Activated CD8-positive, alpha-beta memory T cell treated with anti-CD3 and anti-CD28 coated beads for 36 hours (primary cell): Measurements from ENCODE around the gene CTNNA2. TPM values are rescaled to one million over a fixed set of nuclear protein-coding genes. Genes with fewer than 3 reads are reported as not detected.

Source experiments
- CTCF ChIA-PET: fragments of 350-600 bp; sonication (Branson Sonifier 250); formaldehyde crosslinking; loops from one replicate; lab custom pipeline; 2021; ENCODE audit warnings: antibody characterized with exemption; lab: Charles Lee
- POLR2A ChIA-PET: fragments of 350-600 bp; sonication (Branson Sonifier 250); formaldehyde crosslinking; loops from one replicate; lab custom pipeline; 2021; ENCODE audit warnings: antibody characterized with exemption; lab: Charles Lee
- total RNA-seq, 2 experiments: library from RNA; stranded (reverse); gene quantifications; one replicate each; pipeline ENCODE4 v1.2.3, GENCODE V29; 2021

The CTNNA2 gene
- total RNA-seq, 2 experiments from 2014 or later: not detected

GRCh38 chr2:80147690-80148089 is 634.8 kb downstream of the CTNNA2 start:
- POLR2A ChIA-PET: no interaction called here
- CTCF ChIA-PET: no interaction called here

- POLR2A ChIA-PET: no interaction called here
- CTCF ChIA-PET: no interaction called here
Measured at GRCh38 chr2:80148906-80149305, 636.1 kb downstream of the CTNNA2 start.

- ChIA-PET POLR2A (no interaction called here), CTCF (no interaction called here)
Measured at GRCh38 chr2:80149991-80150390, 637.1 kb downstream of the CTNNA2 start.

- POLR2A ChIA-PET: no interaction called here
- CTCF ChIA-PET: no interaction called here
Measured at GRCh38 chr2:80151248-80151647, 638.4 kb downstream of the CTNNA2 start.

GRCh38 chr2:80151651-80152050 is 638.8 kb downstream of the CTNNA2 start:
- ChIA-PET CTCF (no interaction called here), POLR2A (no interaction called here)

GRCh38 chr2:80153151-80153550 is 640.3 kb downstream of the CTNNA2 start:
- ChIA-PET POLR2A (no interaction called here), CTCF (no interaction called here)

GRCh38 chr2:80153768-80154167 is 640.9 kb downstream of the CTNNA2 start:
- CTCF ChIA-PET: no interaction called here

GRCh38 chr2:80154231-80154915 is 641.5 kb downstream of the CTNNA2 start:
- POLR2A ChIA-PET: no interaction called here

More at GRCh38 chr2:80153768-80154167, 640.9 kb downstream of the CTNNA2 start:
- POLR2A ChIA-PET: no interaction called here

GRCh38 chr2:80164375-80164774 is 651.5 kb downstream of the CTNNA2 start:
- POLR2A ChIA-PET: no interaction called here
- CTCF ChIA-PET: no interaction called here

More at GRCh38 chr2:80154231-80154915, 641.5 kb downstream of the CTNNA2 start:
- CTCF ChIA-PET: no interaction called here

- CTCF ChIA-PET: no interaction called here
Measured at GRCh38 chr2:80166483-80167171, 653.8 kb downstream of the CTNNA2 start.

GRCh38 chr2:80167284-80167808 is 654.5 kb downstream of the CTNNA2 start:
- ChIA-PET CTCF (no interaction called here), POLR2A (no interaction called here)

More at GRCh38 chr2:80166483-80167171, 653.8 kb downstream of the CTNNA2 start:
- POLR2A ChIA-PET: no interaction called here

GRCh38 chr2:80168037-80168436 is 655.2 kb downstream of the CTNNA2 start:
- POLR2A ChIA-PET: no interaction called here
- CTCF ChIA-PET: no interaction called here

GRCh38 chr2:80168801-80169200 is 656.0 kb downstream of the CTNNA2 start:
- ChIA-PET POLR2A (no interaction called here), CTCF (no interaction called here)

GRCh38 chr2:80169811-80170594 is 657.2 kb downstream of the CTNNA2 start:
- ChIA-PET CTCF (no interaction called here), POLR2A (no interaction called here)

GRCh38 chr2:80185091-80185490 is 672.2 kb downstream of the CTNNA2 start:
- POLR2A ChIA-PET: no interaction called here

GRCh38 chr2:80186262-80186661 is 673.4 kb downstream of the CTNNA2 start:
- CTCF ChIA-PET: no interaction called here

More at GRCh38 chr2:80185091-80185490, 672.2 kb downstream of the CTNNA2 start:
- CTCF ChIA-PET: no interaction called here

GRCh38 chr2:80187156-80187555 is 674.3 kb downstream of the CTNNA2 start:
- CTCF ChIA-PET: no interaction called here
- POLR2A ChIA-PET: no interaction called here

More at GRCh38 chr2:80186262-80186661, 673.4 kb downstream of the CTNNA2 start:
- POLR2A ChIA-PET: no interaction called here

- ChIA-PET CTCF (no interaction called here), POLR2A (no interaction called here)
Measured at GRCh38 chr2:80190166-80190565, 677.3 kb downstream of the CTNNA2 start.

GRCh38 chr2:80193566-80193965 is 680.7 kb downstream of the CTNNA2 start:
- POLR2A ChIA-PET: no interaction called here
- CTCF ChIA-PET: no interaction called here

GRCh38 chr2:80195034-80195433 is 682.2 kb downstream of the CTNNA2 start:
- ChIA-PET CTCF (interaction anchor here (0.6 kb wide), 1 partner anchor 1159 kb away, joined by 4 read pairs; no protein-coding TSS in a partner anchor), POLR2A (no interaction called here)
